ENCODE measurements around the gene RNF223. TPM values are rescaled to one million over a fixed set of nuclear protein-coding genes. Genes with fewer than 3 reads are reported as not detected.

The RNF223 gene
- total and polyA plus RNA-seq, 4 donors, result 0.54 to 2.4 (median 1.4) TPM

DNA sequence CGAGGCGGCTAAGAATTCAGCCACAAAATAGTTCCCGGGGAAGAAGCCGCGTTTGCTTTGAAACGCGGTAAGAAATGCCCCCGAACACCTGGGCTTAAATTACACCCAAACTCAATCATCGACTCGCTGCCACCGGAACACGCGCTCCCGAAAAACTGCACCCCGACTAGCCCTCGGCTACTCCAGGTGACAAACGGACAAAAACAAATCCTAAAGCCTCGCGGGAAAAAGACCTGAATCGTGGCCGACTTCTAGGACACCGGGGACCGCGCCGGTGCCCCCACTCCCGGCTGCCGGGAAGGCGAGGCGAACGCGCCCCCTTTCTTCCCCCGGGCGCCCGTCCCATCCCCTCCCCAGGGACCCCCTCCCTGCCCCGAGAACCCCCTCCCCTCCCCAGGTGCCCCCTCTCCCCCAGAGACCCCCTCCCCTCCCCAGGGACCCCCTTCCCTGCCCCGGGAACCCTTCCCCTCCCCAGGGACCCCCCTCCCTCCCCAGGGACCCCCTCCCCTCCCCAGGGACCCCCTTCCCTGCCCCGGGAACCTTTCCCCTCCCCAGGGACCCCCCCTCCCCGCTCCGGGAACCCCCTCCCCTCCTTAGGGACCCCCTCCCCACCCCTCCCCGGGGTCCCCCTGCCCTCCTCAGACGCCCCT is 41.2 kb upstream of the RNF223 start:
- peak overlapping the region; percentile 81 for H3K4me3 ChIP-seq
- H3K36me3 ChIP-seq (ENCODE audit: control insufficient read depth in 4 of 4, insufficient read depth in 4 of 4, low read length in 4 of 4), result peaks cover 0 to 5% (median 2%) of the 10 kb centered on the region in 4 donors
- H3K9me3 ChIP-seq (ENCODE audit: control insufficient read depth in 4 of 4, insufficient read depth in 3 of 4, low read length in 3 of 4), result peaks cover 0 to 5% (median 0%) of the 10 kb centered on the region in 4 donors
- no peak for ATAC-seq (ENCODE audit: insufficient read depth, low FRiP score)
- 5 to 7% methylated on average over 30 to 41 of the region's 41 CpGs for WGBS, 2 donors
- H3K27ac ChIP-seq (ENCODE audit: low read depth in 1 of 2, low read length in 1 of 2), result no peak overlapping the region
- H3K27me3 ChIP-seq (ENCODE audit: control insufficient read depth in 3 of 3, insufficient read depth in 3 of 3, low read length in 2 of 3), result peaks cover 0 to 12% (median 4%) of the 10 kb centered on the region in 3 donors
- TF ChIP-seq, protein P1, sequence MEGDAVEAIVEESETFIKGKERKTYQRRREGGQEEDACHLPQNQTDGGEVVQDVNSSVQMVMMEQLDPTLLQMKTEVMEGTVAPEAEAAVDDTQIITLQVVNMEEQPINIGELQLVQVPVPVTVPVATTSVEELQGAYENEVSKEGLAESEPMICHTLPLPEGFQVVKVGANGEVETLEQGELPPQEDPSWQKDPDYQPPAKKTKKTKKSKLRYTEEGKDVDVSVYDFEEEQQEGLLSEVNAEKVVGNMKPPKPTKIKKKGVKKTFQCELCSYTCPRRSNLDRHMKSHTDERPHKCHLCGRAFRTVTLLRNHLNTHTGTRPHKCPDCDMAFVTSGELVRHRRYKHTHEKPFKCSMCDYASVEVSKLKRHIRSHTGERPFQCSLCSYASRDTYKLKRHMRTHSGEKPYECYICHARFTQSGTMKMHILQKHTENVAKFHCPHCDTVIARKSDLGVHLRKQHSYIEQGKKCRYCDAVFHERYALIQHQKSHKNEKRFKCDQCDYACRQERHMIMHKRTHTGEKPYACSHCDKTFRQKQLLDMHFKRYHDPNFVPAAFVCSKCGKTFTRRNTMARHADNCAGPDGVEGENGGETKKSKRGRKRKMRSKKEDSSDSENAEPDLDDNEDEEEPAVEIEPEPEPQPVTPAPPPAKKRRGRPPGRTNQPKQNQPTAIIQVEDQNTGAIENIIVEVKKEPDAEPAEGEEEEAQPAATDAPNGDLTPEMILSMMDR (IDR thresholded peaks at IDR 0.05; ENCODE audit: control extremely low read depth, extremely low read depth), result no peak
- no peak overlapping the region for H3K9ac ChIP-seq (ENCODE audit: insufficient read depth in 1 of 2, low read length in 2 of 2)
- DNase-seq, result no peak
- H3K4me1 ChIP-seq (ENCODE audit: control insufficient read depth in 5 of 5, insufficient read depth in 5 of 5, low read length in 5 of 5), result peaks cover 0 to 6% (median 0%) of the 10 kb centered on the region in 5 donors

DNA sequence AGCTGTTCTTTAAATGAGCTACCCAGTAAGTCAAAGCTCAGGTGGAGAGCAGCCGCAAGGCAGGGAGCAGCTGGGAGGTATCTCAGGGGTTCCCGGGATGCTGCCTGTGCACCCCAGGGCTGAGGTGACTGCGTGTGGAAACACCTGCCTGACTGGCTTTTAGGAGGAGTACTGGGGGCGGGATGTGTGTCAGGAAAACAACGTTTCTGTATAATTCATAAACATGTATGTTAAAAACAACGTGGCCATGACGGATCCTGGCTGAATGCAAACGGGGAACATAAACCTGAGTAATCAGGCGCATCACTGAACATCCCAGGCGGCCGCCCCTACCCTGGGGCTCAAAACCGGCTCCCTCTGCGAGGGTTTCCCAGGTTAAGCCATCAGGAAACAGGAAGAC is 40.3 kb upstream of the RNF223 start:
- Histone ChIP-seq H3K9me3 (ENCODE audit: control insufficient read depth in 4 of 4, insufficient read depth in 3 of 4, low read length in 3 of 4) (peaks cover 0 to 5% (median 0%) of the 10 kb centered on the region in 4 donors), H3K27ac (ENCODE audit: low read depth in 1 of 2, low read length in 1 of 2) (no peak overlapping the region), H3K9ac (ENCODE audit: insufficient read depth in 1 of 2, low read length in 2 of 2) (no peak overlapping the region), H3K4me3 (no peak overlapping the region), H3K27me3 (ENCODE audit: control insufficient read depth in 3 of 3, insufficient read depth in 3 of 3, low read length in 2 of 3) (peaks cover 0 to 12% (median 4%) of the 10 kb centered on the region in 3 donors), H3K36me3 (ENCODE audit: control insufficient read depth in 4 of 4, insufficient read depth in 4 of 4, low read length in 4 of 4) (peaks cover 0 to 5% (median 2%) of the 10 kb centered on the region in 4 donors), H3K4me1 (ENCODE audit: control insufficient read depth in 5 of 5, insufficient read depth in 5 of 5, low read length in 5 of 5) (peaks cover 0 to 6% (median 0%) of the 10 kb centered on the region in 5 donors)
- 89 to 96% methylated on average over 13 of the region's 13 CpGs for WGBS, 2 donors
- ATAC-seq (ENCODE audit: insufficient read depth, low FRiP score) (no peak), DNase-seq (no peak)
- TF ChIP-seq, protein P1 (IDR thresholded peaks at IDR 0.05; ENCODE audit: control extremely low read depth, extremely low read depth), result no peak

DNA sequence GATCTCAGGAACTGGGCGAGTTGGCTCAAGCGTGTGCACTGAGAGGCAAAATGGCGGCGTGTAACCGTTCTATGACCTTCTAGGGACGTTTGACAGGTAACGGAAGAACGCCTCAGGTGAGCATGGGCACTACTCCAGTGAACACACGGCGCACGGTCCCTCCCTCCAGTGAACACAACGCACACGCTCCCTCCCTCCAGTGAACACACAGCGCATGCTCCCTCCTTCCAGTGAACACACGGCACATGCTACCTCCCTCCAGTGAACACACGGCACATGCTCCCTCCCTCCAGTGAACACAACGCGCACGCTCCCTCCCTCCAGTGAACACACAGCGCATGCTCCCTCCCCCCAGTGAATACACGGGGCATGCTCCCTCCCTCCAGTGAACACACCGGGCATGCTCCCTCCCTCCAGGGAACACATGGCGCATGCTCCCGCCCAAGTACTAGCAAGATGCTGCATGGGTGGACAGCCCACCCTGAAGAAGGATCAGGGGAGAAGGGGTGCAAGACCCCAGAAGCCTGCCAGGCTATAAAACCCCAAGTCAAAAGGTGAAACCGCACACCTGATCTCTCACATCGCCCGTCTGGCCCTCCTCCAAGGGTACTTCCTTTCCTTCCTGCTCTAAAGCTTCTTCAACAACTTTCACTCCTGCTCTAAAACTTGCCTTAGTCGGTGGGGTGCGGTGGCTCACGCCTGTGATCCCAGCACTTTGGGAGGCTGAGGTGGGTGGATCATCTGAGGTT is 38.3 kb upstream of the RNF223 start:
- Histone ChIP-seq H3K9me3 (ENCODE audit: control insufficient read depth in 4 of 4, insufficient read depth in 3 of 4, low read length in 3 of 4) (peaks cover 0 to 5% (median 0%) of the 10 kb centered on the region in 4 donors), H3K27ac (ENCODE audit: low read depth in 1 of 2, low read length in 1 of 2) (no peak overlapping the region), H3K4me1 (ENCODE audit: control insufficient read depth in 5 of 5, insufficient read depth in 5 of 5, low read length in 5 of 5) (peaks cover 0 to 6% (median 0%) of the 10 kb centered on the region in 5 donors), H3K4me3 (no peak overlapping the region), H3K27me3 (ENCODE audit: control insufficient read depth in 3 of 3, insufficient read depth in 3 of 3, low read length in 2 of 3) (peaks cover 0 to 3% (median 0%) of the 10 kb centered on the region in 3 donors), H3K36me3 (ENCODE audit: control insufficient read depth in 4 of 4, insufficient read depth in 4 of 4, low read length in 4 of 4) (peaks cover 0 to 5% (median 2%) of the 10 kb centered on the region in 4 donors), H3K9ac (ENCODE audit: insufficient read depth in 1 of 2, low read length in 2 of 2) (no peak overlapping the region)
- TF ChIP-seq, protein P1 (IDR thresholded peaks at IDR 0.05; ENCODE audit: control extremely low read depth, extremely low read depth), result no peak
- DNase-seq, result no peak
- ATAC-seq (ENCODE audit: insufficient read depth, low FRiP score), result no peak
- whole genome bisulfite sequencing, 2 donors, result 97% methylated on average over 30 of the region's 30 CpGs
